Gastroesophageal sphincter (tissue), 4 donors: ENCODE measurements around the gene SIRT2. TPM values are rescaled to one million over a fixed set of nuclear protein-coding genes. Genes with fewer than 3 reads are reported as not detected.
A peak's percentile ranks its signal among the peaks of the same experiment; 100 is the strongest.
"Not testable (repeated sequence)": the region's sequence is repeated elsewhere in the genome, so short reads cannot be mapped to it uniquely, and the experiment has no call there.

Experiments
- ATAC-seq: fragments of 150-250 bp; one replicate; pipeline ENCODE4 v1.9.1; 2016; ENCODE audit warnings: mild to moderate bottlenecking, moderate library complexity
- H3K27ac ChIP-seq, 4 donors: fragments of 200-600 bp; sonication (generic) in 3 of 4; 1 replicate in 3 of 4; 2 replicates in 1 of 4; pipeline ENCODE4 v1.5.1; 2016 to 2019
- H3K27me3 ChIP-seq: fragments of 200-600 bp; sonication (generic); one replicate; pipeline ENCODE4 v1.5.1; 2019
- H3K36me3 ChIP-seq, 2 donors: fragments of 200-600 bp; sonication (generic); one replicate each; pipeline ENCODE4 v1.5.1; 2019; ENCODE audit warnings: control low read depth in 1 of 2
- H3K4me1 ChIP-seq, 3 donors: fragments of 200-600 bp; sonication (generic); 1 replicate in 2 of 3; 2 replicates in 1 of 3; pipeline ENCODE4 v1.5.1; 2016 to 2019; ENCODE audit warnings: control low read depth in 2 of 3
- H3K4me3 ChIP-seq, 2 donors: fragments of 200-600 bp; sonication (generic); one replicate each; pipeline ENCODE4 v1.5.1; 2019; ENCODE audit warnings: mild to moderate bottlenecking in 1 of 2, moderate library complexity in 1 of 2
- H3K9me3 ChIP-seq, 3 donors: fragments of 200-600 bp; sonication (generic); one replicate each; pipeline ENCODE4 v1.5.1; 2017 to 2019; ENCODE audit warnings: control low read depth in 2 of 3
- CTCF ChIP-seq, 4 experiments: fragments of 200-600 bp in 2 of 4; fragments of 450-650 bp in 2 of 4; sonication (generic) in 1 of 4; IDR thresholded peaks; one replicate each; pipeline ENCODE4 v1.5.1; 2017 to 2019; ENCODE audit warnings: antibody characterized with exemption in 4 of 4, mild to moderate bottlenecking in 2 of 4, moderate library complexity in 2 of 4
- EP300 ChIP-seq: sonication (generic); formaldehyde crosslinking; IDR thresholded peaks from one replicate; pipeline ENCODE4 v1.6.1; 2017; ENCODE audit warnings: antibody characterized with exemption, mild to moderate bottlenecking
- POLR2A ChIP-seq, 2 donors: fragments of 450-650 bp; IDR thresholded peaks; one replicate each; pipeline ENCODE4 v1.6.1; 2017; ENCODE audit warnings: antibody characterized with exemption in 2 of 2, mild to moderate bottlenecking in 2 of 2, moderate library complexity in 1 of 2
- POLR2AphosphoS5 ChIP-seq: sonication (generic); formaldehyde crosslinking; IDR thresholded peaks from one replicate; pipeline ENCODE4 v1.6.1; 2017; ENCODE audit warnings: antibody characterized with exemption
- WGBS, 2 donors: methylation state at CpG; one replicate each; pipeline ENCODE4 v1.1.5; 2018; ENCODE audit warnings: low coverage in 1 of 2; 5-methylcytosine and 5-hydroxymethylcytosine counted together
- total RNA-seq, 4 donors: library from RNA; depleted of rRNA; stranded (reverse); fragments of >200 nt; gene quantifications; one replicate each; pipeline ENCODE4 v1.1.0, GENCODE V29; 2016

The SIRT2 gene
- total RNA-seq, 4 donors from 2014 or later: 73.9 to 106 (median 80.5) TPM

GRCh38 chr19:38875656-38876395 lies 23.6 kb downstream of the SIRT2 start:
- WGBS, 2 donors: 70 to 78% methylated on average over 3 to 5 of the region's 6 CpGs
- H3K4me1 ChIP-seq: peaks cover 0 to 14% (median 3%) of the 10 kb centered on the region in 3 donors
- H3K27me3 ChIP-seq: no peaks in the 10 kb centered on the region
- no peak overlapping the region for H3K27ac ChIP-seq
- TF ChIP-seq POLR2A (IDR thresholded peaks at IDR 0.05) (no peak), POLR2AphosphoS5 (no peak), EP300 (no peak)
- ATAC-seq: no peak
- peaks cover 0 to 24% of the 10 kb centered on the region in 2 donors for H3K36me3 ChIP-seq
- H3K9me3 ChIP-seq: no peaks in the 10 kb centered on the region
- no peak overlapping the region for H3K4me3 ChIP-seq

- H3K4me3 ChIP-seq, ATAC-seq, H3K36me3 ChIP-seq, H3K9me3 ChIP-seq, H3K27ac ChIP-seq, H3K27me3 ChIP-seq: not testable (repeated sequence)
- peaks cover 0 to 31% (median 4%) of the 10 kb centered on the region in 3 donors for H3K4me1 ChIP-seq
- WGBS, 2 donors: 83 to 87% methylated on average over 5 to 7 of the region's 10 CpGs
These were observed 26.0 kb downstream of the SIRT2 start for GRCh38 chr19:38873400-38873799.

- WGBS, 2 donors: 100% methylated on average over 1 of the region's 19 CpGs; no CpG with 5 or more reads in 1 of the 2 donors
- H3K4me3 ChIP-seq: no peak overlapping the region
These were observed 28.8 kb downstream of the SIRT2 start for GRCh38 chr19:38870612-38871011.

GRCh38 chr19:38869836-38870607 lies 29.4 kb downstream of the SIRT2 start:
- Histone ChIP-seq H3K4me3 (peak overlapping the region; percentile 18 to 56), H3K27me3 (no peaks in the 10 kb centered on the region), H3K9me3 (no peaks in the 10 kb centered on the region), H3K27ac (peak overlapping the region in 2 of 4 donors; percentile 47 to 73), H3K36me3 (no peaks in the 10 kb centered on the region), H3K4me1 (peaks cover 0 to 21% (median 4%) of the 10 kb centered on the region in 3 donors)
- peak; percentile 97 for ATAC-seq
- WGBS, 2 donors: 17 to 20% methylated on average over 2 to 6 of the region's 62 CpGs
- no peak for TF ChIP-seq EP300
- TF ChIP-seq POLR2AphosphoS5: peak; percentile 55
- peak in 3 of 4 experiments; percentile 84 to 97 (median 85) for TF ChIP-seq CTCF (IDR thresholded peaks at IDR 0.05)
- no peak for TF ChIP-seq POLR2A (IDR thresholded peaks at IDR 0.05)

More at GRCh38 chr19:38870612-38871011, 28.8 kb downstream of the SIRT2 start:
- ATAC-seq: no peak
- peak overlapping the region in 2 of 4 donors; percentile 47 to 73 for H3K27ac ChIP-seq
- TF ChIP-seq POLR2AphosphoS5: no peak
- no peak for TF ChIP-seq CTCF (IDR thresholded peaks at IDR 0.05)
- TF ChIP-seq POLR2A (IDR thresholded peaks at IDR 0.05): no peak
- TF ChIP-seq EP300: no peak
- H3K9me3 ChIP-seq: no peaks in the 10 kb centered on the region
- no peaks in the 10 kb centered on the region for H3K27me3 ChIP-seq
- no peaks in the 10 kb centered on the region for H3K36me3 ChIP-seq
- peaks cover 0 to 21% (median 4%) of the 10 kb centered on the region in 3 donors for H3K4me1 ChIP-seq

- Histone ChIP-seq H3K4me3 (peak overlapping the region; percentile 18 to 56), H3K27ac (peak overlapping the region in 2 of 4 donors; percentile 47 to 73), H3K4me1 (peaks cover 0 to 21% (median 4%) of the 10 kb centered on the region in 3 donors), H3K9me3 (no peaks in the 10 kb centered on the region), H3K36me3 (no peaks in the 10 kb centered on the region), H3K27me3 (no peaks in the 10 kb centered on the region)
- WGBS, 2 donors: 0 to 5% methylated on average over 4 to 8 of the region's 34 CpGs
- no peak for ATAC-seq
- TF ChIP-seq EP300 (no peak), CTCF (IDR thresholded peaks at IDR 0.05) (no peak), POLR2A (IDR thresholded peaks at IDR 0.05) (no peak), POLR2AphosphoS5 (no peak)
These were observed 30.1 kb downstream of the SIRT2 start for GRCh38 chr19:38869160-38869835.
